OCI-M2 (cell line): ENCODE measurements around the gene BTNL3.

ENCODE experiments used
- DNase-seq: peaks from one replicate; lab custom pipeline; 2025; ENCODE audit not compliant: unreplicated experiment; lab: John Stamatoyannopoulos, UW

BTNL3 gene

DNA sequence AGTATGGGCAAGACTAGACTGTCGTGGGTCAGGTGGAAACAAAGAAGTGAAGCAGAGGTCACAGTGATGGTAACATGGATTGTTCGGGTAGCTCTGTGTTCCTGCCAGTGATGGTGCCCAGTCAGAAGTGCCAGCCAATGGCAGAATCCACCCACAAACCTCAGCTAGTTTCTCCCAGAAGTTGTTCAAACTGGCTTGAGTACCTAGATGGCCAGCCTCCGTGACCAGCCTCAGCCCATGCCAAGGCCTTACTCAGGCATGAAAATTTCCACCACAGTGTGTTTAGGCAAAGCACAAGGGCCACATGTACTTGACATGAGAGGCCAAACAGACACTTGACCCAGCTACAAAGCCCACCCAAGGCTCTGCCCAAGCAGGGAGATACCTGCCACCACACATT, 32.0 kb downstream of the BTNL3 start:
- DNase-seq: no peak

- no peak for DNase-seq
Measured at GRCh38 chr5:181024245-181025064, 35.8 kb downstream of the BTNL3 start.

- no peak for DNase-seq
Measured at GRCh38 chr5:181027452-181028031, 38.9 kb downstream of the BTNL3 start.

DNA sequence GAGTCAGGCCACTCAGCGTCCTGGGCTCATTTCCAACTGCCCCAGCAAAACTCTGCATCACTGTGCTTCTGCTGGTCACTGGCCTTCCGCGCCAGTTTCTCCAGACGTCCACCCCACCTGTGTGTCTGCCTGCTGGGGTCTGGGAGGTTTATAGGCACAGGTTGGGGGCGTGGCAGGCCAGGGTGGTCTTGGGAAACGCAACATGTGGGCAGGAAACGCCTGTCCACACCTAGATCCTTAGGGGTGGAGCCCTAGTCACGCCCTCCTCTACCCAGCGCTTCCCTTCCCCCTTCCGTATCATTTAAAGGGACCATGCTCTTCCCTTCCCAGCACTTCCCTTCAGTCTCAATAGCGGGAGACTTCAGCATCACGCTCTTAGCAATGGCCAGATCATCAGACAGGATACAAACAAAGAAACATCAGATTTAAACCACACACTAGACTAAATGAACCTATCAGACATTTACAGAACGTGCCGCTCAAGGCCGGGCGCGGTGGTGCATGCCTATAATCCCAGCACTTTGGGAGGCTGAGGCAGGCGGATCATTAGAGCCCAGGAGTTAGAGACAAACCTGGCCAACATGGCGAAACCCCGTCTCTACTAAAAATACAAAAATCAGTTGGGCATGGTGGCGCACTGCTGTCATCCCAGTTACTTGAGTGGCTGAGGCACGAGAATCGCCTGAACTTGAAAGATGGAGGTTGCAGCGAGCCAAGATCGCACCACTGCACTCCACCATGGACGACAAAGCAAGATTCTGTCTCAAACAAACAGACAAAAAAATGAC, 39.6 kb downstream of the BTNL3 start:
- DNase-seq: no peak

GRCh38 chr5:181031716-181032115, 43.1 kb downstream of the BTNL3 start:
- DNase-seq: no peak

GRCh38 chr5:181035991-181036815, 47.6 kb downstream of the BTNL3 start:
- no peak for DNase-seq

DNA sequence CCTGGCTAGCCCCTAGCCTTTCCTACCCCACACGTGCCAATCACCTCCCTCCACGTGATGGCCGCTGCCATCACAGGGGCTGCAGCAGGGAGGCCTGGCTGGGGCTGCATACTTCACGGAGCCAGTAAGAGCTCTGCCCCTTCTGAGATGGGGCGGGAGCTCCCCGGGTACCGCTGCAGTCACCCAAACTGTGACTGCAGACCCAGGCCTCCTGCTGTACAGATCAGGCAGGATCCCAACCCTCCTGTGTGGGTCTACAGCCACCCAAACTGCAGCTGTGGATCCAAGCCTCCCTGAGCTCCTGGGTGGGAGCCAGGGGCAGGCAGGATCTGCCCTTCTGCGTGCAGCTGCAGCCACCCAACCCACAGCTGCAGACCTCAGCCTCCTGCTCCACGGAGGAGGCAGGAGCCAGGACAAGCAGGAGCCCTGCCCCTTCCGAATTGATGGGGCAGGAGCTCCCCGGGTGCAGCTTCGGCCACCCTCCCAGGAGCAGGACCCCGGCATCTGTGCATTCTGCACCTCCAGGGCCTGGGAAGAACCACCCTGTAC, 48.2 kb downstream of the BTNL3 start:
- DNase-seq: no peak

GRCh38 chr5:181037365-181037861, 48.8 kb downstream of the BTNL3 start:
- no peak for DNase-seq

DNA sequence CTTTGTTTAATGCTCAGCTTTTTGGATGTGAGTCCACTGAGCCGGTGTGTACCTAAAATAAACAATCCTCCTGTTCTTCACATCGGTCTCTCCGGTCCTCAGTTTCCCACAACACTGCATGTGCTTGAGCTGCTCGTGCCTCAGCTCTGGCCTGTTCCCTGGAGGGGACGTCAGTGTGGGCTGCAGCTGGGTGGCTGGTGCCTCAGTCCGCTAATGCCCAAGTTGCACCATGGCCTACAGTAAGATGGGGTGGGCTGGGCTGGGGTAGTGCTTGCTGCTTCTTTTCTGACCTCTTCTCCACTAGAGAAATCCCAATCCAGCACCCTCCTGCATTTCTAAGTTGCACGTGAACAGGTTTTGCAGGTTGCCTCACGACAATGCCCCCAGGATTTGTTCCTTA, 50.8 kb downstream of the BTNL3 start:
- DNase-seq: no peak

GRCh38 chr5:181039931-181040630, 51.4 kb downstream of the BTNL3 start, which contains the start of gene BTNL9:
Gene BTNL9, plus strand, starts transcription at chr5:181040266. Its CDS starts 5,224 bp downstream, at chr5:181045490.
- DNase-seq: no peak

- DNase-seq: no peak
Measured at GRCh38 chr5:181040631-181040945, 51.9 kb downstream of the BTNL3 start.

DNA sequence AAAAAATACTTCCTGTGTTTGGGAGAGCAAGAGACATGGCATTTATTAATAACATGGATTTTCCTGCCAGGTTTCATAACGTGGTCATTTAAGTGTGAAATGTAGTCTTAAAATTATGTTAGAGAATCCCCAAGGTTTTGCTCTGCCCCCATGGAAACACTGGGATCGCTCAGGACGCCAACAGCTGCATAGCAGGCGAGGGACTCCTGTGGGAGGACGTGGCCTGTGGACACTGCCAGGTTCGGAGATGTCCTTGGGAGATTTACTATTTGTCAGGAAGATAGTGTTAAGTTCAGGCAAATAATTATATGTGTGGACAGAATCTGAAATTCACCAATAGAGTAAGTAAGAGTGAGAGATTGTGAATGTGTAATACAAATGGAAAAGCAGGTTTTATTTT, 52.4 kb downstream of the BTNL3 start:
- DNase-seq: no peak

DNA sequence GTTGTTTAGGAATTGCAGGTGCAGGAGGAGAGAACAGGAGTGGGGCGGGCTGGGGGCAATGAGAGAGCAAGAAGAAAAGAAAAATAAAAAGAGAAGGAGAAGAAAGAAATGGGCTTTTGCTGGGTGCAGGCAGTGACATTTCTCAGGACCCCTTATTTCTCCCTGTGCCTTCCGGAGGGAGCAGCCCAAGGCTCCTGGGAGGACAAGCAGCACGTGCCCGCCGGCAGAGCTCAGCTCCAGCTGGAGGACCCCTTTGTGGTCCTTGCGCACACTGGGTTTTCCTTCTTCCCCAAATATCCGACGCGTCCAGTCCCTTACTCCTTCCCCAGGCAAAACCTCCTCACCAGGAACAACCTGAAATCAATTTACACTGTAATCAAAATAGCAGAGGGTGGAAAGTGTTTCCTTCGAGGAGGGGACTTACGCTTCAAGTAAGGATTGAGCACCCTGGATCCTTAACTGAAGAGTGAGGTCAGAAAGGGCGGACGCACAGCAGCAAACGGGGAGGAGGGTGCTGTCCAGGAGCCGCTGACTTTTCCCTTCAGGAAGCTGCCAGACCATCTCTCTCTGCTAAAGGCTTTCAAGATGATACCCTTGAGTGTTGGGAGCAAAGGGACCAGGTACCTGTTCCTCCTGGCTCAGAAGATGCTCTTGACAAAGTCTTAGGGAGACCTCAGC, 53.5 kb downstream of the BTNL3 start:
- no peak for DNase-seq

DNA sequence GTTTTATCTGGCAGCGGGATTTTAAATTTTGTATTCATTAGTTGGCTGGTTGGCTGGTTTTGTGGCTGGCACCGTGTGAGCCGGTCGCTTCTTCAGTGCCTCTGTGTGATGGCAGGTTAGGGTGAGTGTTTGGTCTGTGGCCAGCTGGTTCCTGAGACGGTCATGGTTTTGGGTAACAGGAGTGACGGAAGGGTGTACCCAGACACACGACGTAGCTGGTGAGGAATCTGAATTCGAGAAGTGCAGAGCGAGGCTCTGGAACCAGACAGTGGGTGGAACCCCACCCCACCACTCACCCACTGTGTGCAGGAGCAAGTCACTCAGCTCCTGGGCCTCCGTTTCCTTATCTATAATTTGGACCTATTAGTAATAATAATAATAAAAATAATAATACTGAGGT, 54.1 kb downstream of the BTNL3 start:
- DNase-seq: no peak

DNA sequence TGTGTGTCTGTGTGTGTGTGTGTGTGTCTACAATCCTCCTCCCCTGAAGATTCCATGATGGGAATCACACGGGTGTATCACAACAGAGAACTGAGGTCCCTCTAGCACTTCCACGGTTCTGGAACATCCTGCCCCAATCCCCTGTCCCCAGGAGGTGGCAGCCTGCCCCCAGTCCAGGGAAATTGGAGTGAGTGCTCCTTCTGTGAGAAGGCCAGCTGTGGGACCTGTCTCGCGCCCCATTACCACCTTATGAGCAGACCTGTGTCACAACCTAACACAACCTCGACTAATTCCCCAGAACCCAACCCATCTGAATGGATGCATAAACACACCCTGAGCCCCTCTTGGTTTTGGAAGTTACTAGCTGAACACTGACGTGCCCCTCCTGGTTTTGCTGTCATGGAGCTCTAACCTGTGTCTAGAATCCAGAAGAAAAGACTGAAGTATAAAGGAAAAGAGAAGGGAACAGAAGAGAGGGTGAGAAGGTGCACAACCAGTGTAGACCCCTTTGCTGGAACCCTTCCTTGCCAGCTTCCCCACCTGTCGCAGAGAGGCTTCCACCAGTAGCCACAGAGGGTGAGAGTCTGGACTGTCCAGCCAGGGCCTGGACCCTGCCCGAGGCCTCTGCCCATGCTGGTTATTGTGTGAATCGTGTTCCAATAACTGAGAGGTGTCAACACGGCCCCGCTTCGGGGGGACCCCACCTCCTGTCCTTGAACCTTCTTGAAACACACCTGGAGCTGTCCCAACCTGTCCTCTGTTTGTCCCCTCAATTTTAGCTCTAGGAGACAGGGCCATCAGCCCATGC, 54.8 kb downstream of the BTNL3 start:
- DNase-seq: no peak

DNA sequence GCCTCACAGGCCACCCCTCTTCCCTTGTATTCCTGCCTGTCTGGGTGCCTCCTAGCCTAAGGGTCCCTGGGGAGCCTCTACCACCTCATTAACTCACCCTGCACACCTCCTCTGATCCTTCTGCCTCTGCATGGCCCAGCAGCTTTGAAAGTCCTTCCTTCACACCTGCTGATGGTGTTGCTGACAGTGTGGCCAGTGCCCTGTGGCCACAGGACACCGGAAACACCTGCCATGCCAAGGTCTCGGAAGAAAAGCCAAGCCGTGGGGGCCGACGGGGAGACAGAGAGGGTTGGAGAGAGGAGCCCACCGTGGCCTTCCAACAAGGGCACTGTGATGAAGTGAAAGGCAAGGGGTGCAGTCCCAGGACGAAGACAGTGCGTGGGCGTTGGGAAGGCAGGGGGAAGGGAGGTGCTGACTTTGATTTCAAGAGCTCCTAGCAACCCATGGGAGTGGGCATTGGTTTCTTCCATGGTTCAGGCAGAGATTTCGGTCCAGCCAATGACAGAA, 55.5 kb downstream of the BTNL3 start:
- no peak for DNase-seq

GRCh38 chr5:181044662-181045305, 56.1 kb downstream of the BTNL3 start:
- no peak for DNase-seq

- DNase-seq: no peak
Measured at GRCh38 chr5:181045316-181045715, 56.7 kb downstream of the BTNL3 start.
